Activated naive CD4-positive, alpha-beta T cell treated with anti-CD3 and anti-CD28 coated beads, Interleukin-2, amount 50 U/mL, for 24 hours (primary cell): ENCODE measurements around the gene PRAMEF17.
"Not testable (repeated sequence)": the region's sequence is repeated elsewhere in the genome, so short reads cannot be mapped to it uniquely, and the experiment has no call there.

ENCODE experiments used
- H3K27ac Mint-ChIP-seq: one replicate; pipeline ENCODE4 v1.8.0; 2021; ENCODE audit warnings: mild to moderate bottlenecking, mixed read lengths
- H3K27me3 Mint-ChIP-seq: one replicate; pipeline ENCODE4 v1.8.0; 2021; ENCODE audit warnings: mixed read lengths
- H3K36me3 Mint-ChIP-seq: one replicate; pipeline ENCODE4 v1.8.0; 2021; ENCODE audit warnings: mixed read lengths
- H3K4me1 Mint-ChIP-seq: one replicate; pipeline ENCODE4 v1.8.0; 2021; ENCODE audit warnings: mixed read lengths
- H3K4me3 Mint-ChIP-seq: one replicate; pipeline ENCODE4 v1.8.0; 2021; ENCODE audit warnings: mild to moderate bottlenecking, mixed read lengths
- H3K9me3 Mint-ChIP-seq: one replicate; pipeline ENCODE4 v1.8.0; 2021; ENCODE audit warnings: mixed read lengths

PRAMEF17 gene, protein sequence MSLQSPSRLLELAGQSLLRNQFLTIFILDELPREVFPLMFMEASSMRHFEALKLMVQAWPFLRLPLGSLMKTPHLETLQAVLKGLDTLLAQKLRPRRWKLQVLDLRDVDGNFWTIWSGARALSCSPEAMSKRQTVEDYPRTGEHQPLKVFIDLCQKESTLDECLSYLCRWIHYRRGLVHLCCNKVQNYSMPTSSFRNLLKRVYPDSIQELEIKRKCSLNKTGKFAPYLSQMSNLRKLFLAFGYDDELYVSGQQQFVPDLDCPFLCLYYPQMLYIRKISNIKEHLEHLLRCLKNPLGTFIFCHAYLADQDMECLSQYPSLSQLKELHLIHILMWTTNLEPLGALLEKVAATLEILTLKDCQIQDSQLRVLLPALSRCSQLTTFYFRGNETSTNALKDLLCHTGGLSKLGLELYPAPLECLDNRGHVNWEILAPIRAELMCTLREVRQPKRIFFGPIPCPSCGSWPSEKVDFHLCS

DNA sequence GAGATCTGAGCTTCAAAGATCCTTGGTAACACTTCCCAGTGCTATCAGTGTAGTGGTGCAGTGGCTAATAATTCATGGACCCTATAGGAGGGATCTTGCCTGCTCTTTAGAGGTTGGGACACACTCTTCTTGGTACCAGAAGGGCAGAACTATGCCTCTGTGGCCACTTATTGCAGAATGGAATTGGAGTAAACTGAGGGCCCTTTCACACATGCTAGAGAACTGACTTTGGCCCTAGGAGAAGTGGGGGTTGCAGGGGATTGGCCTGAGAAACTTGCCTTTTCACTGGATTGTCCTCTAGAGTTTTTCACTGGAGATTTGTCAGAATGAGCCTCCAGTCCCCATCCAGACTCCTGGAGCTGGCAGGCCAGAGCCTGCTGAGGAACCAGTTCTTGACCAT, at the start of gene PRAMEF17:
TSS of gene PRAMEF17 (plus strand) at position 301 of the 400 bp plus-strand sequence. CDS start at position 327, 26 bp downstream.
- not testable (repeated sequence) for H3K9me3 Mint-ChIP-seq, H3K4me3 Mint-ChIP-seq, H3K4me1 Mint-ChIP-seq, H3K27me3 Mint-ChIP-seq, H3K27ac Mint-ChIP-seq, H3K36me3 Mint-ChIP-seq

- H3K36me3 Mint-ChIP-seq, H3K9me3 Mint-ChIP-seq, H3K4me1 Mint-ChIP-seq, H3K27me3 Mint-ChIP-seq, H3K4me3 Mint-ChIP-seq, H3K27ac Mint-ChIP-seq: not testable (repeated sequence)
These were observed 46.9 kb upstream of the PRAMEF17 start for GRCh38 chr1:13342496-13342895.

GRCh38 chr1:13347034-13347433, 42.4 kb upstream of the PRAMEF17 start, which contains the start of gene PRAMEF14:
Gene PRAMEF14 (minus strand): TSS chr1:13347134. CDS start chr1:13345314, 1,820 bp downstream.
- not testable (repeated sequence) for H3K27ac Mint-ChIP-seq, H3K4me1 Mint-ChIP-seq, H3K36me3 Mint-ChIP-seq, H3K27me3 Mint-ChIP-seq, H3K4me3 Mint-ChIP-seq, H3K9me3 Mint-ChIP-seq

GRCh38 chr1:13353476-13353875, 36.0 kb upstream of the PRAMEF17 start:
- not testable (repeated sequence) for H3K4me3 Mint-ChIP-seq, H3K27ac Mint-ChIP-seq, H3K27me3 Mint-ChIP-seq, H3K4me1 Mint-ChIP-seq, H3K9me3 Mint-ChIP-seq, H3K36me3 Mint-ChIP-seq

- H3K36me3 Mint-ChIP-seq, H3K27me3 Mint-ChIP-seq, H3K27ac Mint-ChIP-seq, H3K4me1 Mint-ChIP-seq, H3K9me3 Mint-ChIP-seq, H3K4me3 Mint-ChIP-seq: not testable (repeated sequence)
These were observed 35.0 kb upstream of the PRAMEF17 start for GRCh38 chr1:13354475-13354874.

- not testable (repeated sequence) for H3K27me3 Mint-ChIP-seq
These were observed 32.7 kb upstream of the PRAMEF17 start for GRCh38 chr1:13356774-13357173.

GRCh38 chr1:13362364-13362763, 27.1 kb upstream of the PRAMEF17 start:
- not testable (repeated sequence) for H3K4me3 Mint-ChIP-seq, H3K27me3 Mint-ChIP-seq, H3K27ac Mint-ChIP-seq, H3K36me3 Mint-ChIP-seq, H3K9me3 Mint-ChIP-seq, H3K4me1 Mint-ChIP-seq

More at GRCh38 chr1:13356774-13357173, 32.7 kb upstream of the PRAMEF17 start:
- H3K9me3 Mint-ChIP-seq, H3K27ac Mint-ChIP-seq, H3K36me3 Mint-ChIP-seq, H3K4me1 Mint-ChIP-seq, H3K4me3 Mint-ChIP-seq: not testable (repeated sequence)

- not testable (repeated sequence) for H3K27ac Mint-ChIP-seq, H3K27me3 Mint-ChIP-seq, H3K4me3 Mint-ChIP-seq
These were observed 24.5 kb upstream of the PRAMEF17 start for GRCh38 chr1:13364928-13365327.

DNA sequence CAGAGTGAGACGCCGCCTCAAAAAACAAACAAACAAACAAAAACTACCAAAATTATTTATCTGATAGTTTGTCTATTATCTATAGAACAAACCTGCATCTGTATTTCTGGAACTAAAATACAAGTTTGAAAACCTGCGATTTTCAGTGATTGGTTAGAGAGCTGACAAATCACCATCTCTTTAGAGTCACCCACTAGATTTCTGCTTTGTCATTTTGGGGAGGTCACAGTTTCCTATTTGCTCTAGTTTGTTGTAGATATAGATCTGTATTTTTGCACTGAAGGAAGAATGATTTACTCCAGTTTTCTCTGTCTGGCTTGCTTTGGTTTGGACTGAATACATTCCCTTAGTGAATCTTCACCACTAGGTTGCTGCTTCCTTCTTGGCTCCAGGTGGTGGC, 22.9 kb upstream of the PRAMEF17 start:
- not testable (repeated sequence) for H3K9me3 Mint-ChIP-seq, H3K27ac Mint-ChIP-seq, H3K4me3 Mint-ChIP-seq, H3K27me3 Mint-ChIP-seq, H3K4me1 Mint-ChIP-seq, H3K36me3 Mint-ChIP-seq

More at GRCh38 chr1:13364928-13365327, 24.5 kb upstream of the PRAMEF17 start:
- H3K36me3 Mint-ChIP-seq, H3K4me1 Mint-ChIP-seq, H3K9me3 Mint-ChIP-seq: not testable (repeated sequence)

DNA sequence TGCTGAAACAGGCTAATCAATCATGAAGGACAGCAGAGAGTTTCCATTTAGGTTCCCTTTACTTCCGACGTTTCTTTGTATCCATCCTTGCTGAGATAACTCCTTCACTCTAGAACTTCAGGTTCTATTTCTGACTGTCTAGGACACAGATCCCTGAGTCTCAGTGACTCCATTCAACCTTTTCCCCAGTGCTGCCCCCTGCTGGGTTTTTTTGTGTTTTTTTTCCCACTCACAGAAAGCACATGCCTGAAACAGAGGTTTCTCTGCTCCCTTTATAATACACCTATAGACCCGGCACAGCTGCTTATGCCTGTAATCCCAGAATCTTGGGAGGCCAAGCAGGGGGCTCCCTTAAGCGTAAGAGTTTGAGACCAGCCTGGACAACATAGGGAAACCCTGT, 20.9 kb upstream of the PRAMEF17 start:
- H3K4me1 Mint-ChIP-seq, H3K9me3 Mint-ChIP-seq, H3K36me3 Mint-ChIP-seq, H3K27me3 Mint-ChIP-seq, H3K4me3 Mint-ChIP-seq: not testable (repeated sequence)
- H3K27ac Mint-ChIP-seq, result peak overlapping the region; percentile 51

DNA sequence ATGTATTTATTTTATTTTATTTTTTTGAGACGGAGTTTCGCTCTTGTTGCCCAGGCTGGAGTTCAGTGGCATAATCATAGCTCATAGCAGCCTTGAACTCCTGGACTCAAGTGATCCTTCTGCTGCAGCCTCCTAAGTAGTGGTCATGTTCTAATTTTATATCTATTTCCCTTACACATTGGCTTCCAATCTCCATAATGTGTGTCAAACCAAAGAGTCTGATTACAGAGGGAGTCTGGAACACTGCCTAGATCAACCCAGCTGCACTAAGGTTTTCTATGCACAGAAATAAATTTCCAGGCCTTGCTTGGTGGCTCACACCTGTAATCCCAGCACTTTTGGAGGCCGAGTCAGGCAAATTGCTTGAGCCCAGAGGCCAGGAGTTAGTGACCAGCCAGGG, 10.4 kb upstream of the PRAMEF17 start:
- not testable (repeated sequence) for H3K4me1 Mint-ChIP-seq, H3K27me3 Mint-ChIP-seq, H3K36me3 Mint-ChIP-seq, H3K4me3 Mint-ChIP-seq, H3K27ac Mint-ChIP-seq, H3K9me3 Mint-ChIP-seq

DNA sequence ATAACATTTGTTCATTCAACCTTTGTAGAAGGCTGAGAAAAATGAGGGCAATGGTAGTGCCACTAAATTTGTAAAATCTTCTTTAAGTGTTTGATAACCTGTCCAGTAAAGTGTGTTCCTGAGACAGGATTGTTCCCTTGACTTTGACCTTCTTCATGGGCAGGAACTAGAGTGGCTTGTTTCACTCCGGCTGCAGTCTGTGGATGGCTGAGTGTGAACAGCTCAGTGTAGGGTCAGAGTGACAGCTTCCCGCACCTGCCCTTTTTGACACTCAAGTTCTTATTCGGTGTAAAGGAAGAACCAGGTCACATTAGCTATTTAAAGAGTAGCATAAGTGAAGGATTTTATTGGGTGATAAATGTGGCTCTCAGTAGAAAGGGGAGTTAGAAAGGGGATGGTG, 9.1 kb upstream of the PRAMEF17 start:
- H3K27ac Mint-ChIP-seq, result peak overlapping the region; percentile 46
- not testable (repeated sequence) for H3K4me1 Mint-ChIP-seq, H3K4me3 Mint-ChIP-seq, H3K9me3 Mint-ChIP-seq, H3K36me3 Mint-ChIP-seq, H3K27me3 Mint-ChIP-seq

- not testable (repeated sequence) for H3K4me3 Mint-ChIP-seq, H3K27me3 Mint-ChIP-seq, H3K36me3 Mint-ChIP-seq, H3K27ac Mint-ChIP-seq, H3K9me3 Mint-ChIP-seq, H3K4me1 Mint-ChIP-seq
These were observed 3.6 kb downstream of the PRAMEF17 start for GRCh38 chr1:13393004-13393403.

DNA sequence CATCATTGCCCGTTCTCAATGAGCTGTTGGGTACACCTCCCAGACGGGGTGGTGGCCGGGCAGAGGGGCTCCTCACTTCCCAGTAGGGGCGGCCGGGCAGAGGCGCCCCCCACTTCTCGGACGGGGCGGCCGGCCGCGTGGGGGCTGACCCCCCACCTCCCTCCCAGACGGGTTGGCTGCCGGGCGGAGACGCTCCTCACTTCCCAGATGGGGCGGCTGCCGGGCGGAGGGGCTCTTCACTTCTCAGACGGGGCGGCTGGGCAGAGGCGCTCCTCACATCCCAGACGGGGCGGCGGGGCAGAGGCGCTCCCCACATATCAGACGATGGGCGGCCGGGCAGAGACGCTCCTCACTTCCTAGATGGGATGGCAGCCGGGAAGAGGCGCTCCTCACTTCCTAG, 5.3 kb downstream of the PRAMEF17 start:
- H3K27me3 Mint-ChIP-seq, H3K9me3 Mint-ChIP-seq: not testable (repeated sequence)

GRCh38 chr1:13395311-13395710, 5.9 kb downstream of the PRAMEF17 start:
- H3K36me3 Mint-ChIP-seq, H3K9me3 Mint-ChIP-seq, H3K4me1 Mint-ChIP-seq, H3K4me3 Mint-ChIP-seq, H3K27ac Mint-ChIP-seq, H3K27me3 Mint-ChIP-seq: not testable (repeated sequence)

More for the DNA sequence above, 5.3 kb downstream of the PRAMEF17 start:
- not testable (repeated sequence) for H3K4me1 Mint-ChIP-seq, H3K4me3 Mint-ChIP-seq, H3K36me3 Mint-ChIP-seq, H3K27ac Mint-ChIP-seq

GRCh38 chr1:13407811-13408210, 18.4 kb downstream of the PRAMEF17 start:
- H3K36me3 Mint-ChIP-seq, result no peaks in the 10 kb centered on the region
- no peak overlapping the region for H3K4me3 Mint-ChIP-seq
- no peak overlapping the region for H3K27ac Mint-ChIP-seq
- H3K9me3 Mint-ChIP-seq, result no peaks in the 10 kb centered on the region
- peaks cover 3% of the 10 kb centered on the region for H3K27me3 Mint-ChIP-seq
- H3K4me1 Mint-ChIP-seq, result no peaks in the 10 kb centered on the region

DNA sequence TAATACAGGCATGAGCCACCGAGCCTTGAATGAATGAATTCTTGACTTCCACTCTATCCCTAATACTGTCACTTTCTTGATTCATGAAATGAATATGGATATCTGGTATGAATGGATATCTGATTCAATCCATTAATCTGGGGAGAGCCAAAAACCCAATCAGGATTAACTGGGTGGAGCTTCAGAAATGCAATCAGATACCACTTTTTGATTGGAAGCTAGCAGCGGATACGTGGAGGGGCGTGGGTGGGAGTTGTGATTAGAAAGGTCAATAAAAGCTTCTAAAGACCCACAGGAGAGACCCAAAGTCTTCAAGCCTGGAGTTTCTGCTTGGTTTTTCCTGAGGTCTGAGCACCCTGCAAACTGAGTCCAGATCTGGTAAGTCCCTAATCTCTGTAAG, 20.7 kb downstream of the PRAMEF17 start, which contains the start of gene PRAMEF20:
TSS of gene PRAMEF20 (plus strand) at position 301 of the 400 bp plus-strand sequence. CDS start 5,905 bp downstream, outside the sequence.
- H3K4me1 Mint-ChIP-seq, H3K9me3 Mint-ChIP-seq, H3K27ac Mint-ChIP-seq, H3K4me3 Mint-ChIP-seq, H3K27me3 Mint-ChIP-seq, H3K36me3 Mint-ChIP-seq: not testable (repeated sequence)
